Peyer's patch (tissue), 4 donors: ENCODE results near the gene YIPF3. TPM values are rescaled to one million over a fixed set of nuclear protein-coding genes. Genes with fewer than 3 reads are reported as not detected.
"Not testable (repeated sequence)": the region's sequence is repeated elsewhere in the genome, so short reads cannot be mapped to it uniquely, and the experiment has no call there.

Experiments used
- DNase-seq, 3 donors: peaks; one replicate each; pipeline ENCODE4 v3.0.0-alpha.2; 2017 to 2019
- H3K27ac ChIP-seq, 4 donors: fragments of 200-600 bp; sonication (generic); one replicate each; pipeline ENCODE4 v1.5.1; 2016 to 2019
- H3K27me3 ChIP-seq, 2 donors: fragments of 200-600 bp; sonication (generic); one replicate each; pipeline ENCODE4 v1.5.1; 2019
- H3K36me3 ChIP-seq, 3 donors: fragments of 200-600 bp; sonication (generic); one replicate each; pipeline ENCODE4 v1.5.1; 2016 to 2019
- H3K4me1 ChIP-seq, 4 donors: fragments of 200-600 bp; sonication (generic); one replicate each; pipeline ENCODE4 v1.5.1; 2016 to 2019
- H3K4me3 ChIP-seq, 4 donors: fragments of 200-600 bp; sonication (generic); 1 replicate in 3 of 4; 2 replicates in 1 of 4; pipeline ENCODE4 v1.5.1; 2016 to 2019; ENCODE audit warnings: mild to moderate bottlenecking in 1 of 4
- H3K9me3 ChIP-seq, 4 donors: fragments of 200-600 bp; sonication (generic); one replicate each; pipeline ENCODE4 v1.5.1; 2016 to 2019; ENCODE audit warnings: mild to moderate bottlenecking in 1 of 4
- POLR2A ChIP-seq, 2 donors: fragments of 450-650 bp; IDR thresholded peaks; one replicate each; pipeline ENCODE4 v1.5.1; 2017; ENCODE audit warnings: antibody characterized with exemption in 2 of 2, mild to moderate bottlenecking in 2 of 2, moderate library complexity in 2 of 2
- total RNA-seq, 4 donors: library from RNA; depleted of rRNA; stranded (reverse); fragments of >200 nt; gene quantifications; one replicate each; pipeline ENCODE4 v1.1.0, GENCODE V29; 2016
- TF ChIP-seq, protein P1 (sequence below), 6 experiments: fragments of 450-650 bp in 4 of 6; fragments of 200-600 bp in 2 of 6; sonication (generic) in 1 of 6; IDR thresholded peaks; one replicate each; pipeline ENCODE4 v1.5.1; 2017 to 2019; ENCODE audit warnings: antibody characterized with exemption in 6 of 6, mild to moderate bottlenecking in 3 of 6, moderate library complexity in 1 of 6

Gene YIPF3
- total RNA-seq, 4 donors from 2014 or later, result 78.3 to 165 (median 108) TPM

DNA sequence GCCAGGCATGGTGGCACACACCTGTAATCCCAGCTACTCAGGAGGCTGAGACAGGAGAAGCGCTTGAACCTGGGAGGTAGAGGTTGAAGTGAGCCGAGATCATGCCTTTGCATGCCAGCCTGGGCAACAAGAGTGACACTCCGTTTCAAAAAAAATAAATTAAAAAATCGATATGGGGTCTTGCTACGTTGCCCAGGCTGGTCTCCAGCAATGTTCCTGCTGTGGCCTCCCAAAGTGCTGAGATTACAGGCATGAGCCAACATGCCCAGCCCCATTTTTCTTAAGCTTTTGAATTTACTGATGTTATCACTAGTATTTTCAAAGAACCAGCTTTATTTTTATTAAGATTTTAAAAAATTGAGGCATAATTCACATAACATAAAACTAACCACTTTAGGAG lies 23.8 kb upstream of the YIPF3 start:
- Histone ChIP-seq H3K4me3 (no peak overlapping the region), H3K9me3 (no peaks in the 10 kb centered on the region), H3K36me3 (peaks cover 0 to 37% (median 0%) of the 10 kb centered on the region in 3 donors)

DNA sequence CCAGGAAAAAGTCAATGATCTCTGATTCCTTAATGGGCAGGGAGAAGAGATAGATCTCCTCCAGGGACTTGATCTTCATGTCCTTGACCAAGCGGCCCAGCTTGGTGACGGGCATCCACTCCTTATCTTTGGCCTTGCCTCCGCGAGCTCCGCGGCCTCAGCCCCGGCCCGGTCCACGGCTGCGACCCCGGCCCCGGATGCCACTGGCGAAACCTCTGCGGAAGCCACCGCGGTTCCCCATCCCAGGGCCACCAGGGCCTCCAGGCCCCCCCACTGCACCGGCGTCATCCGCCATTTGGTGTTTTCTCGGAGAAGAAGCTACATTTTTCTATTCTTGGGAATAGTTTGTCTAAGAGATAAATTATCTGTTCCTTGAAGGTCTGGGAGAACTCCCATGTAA lies 22.7 kb upstream of the YIPF3 start:
- not testable (repeated sequence) for H3K27me3 ChIP-seq, DNase-seq, H3K9me3 ChIP-seq, H3K27ac ChIP-seq, H3K4me3 ChIP-seq, H3K4me1 ChIP-seq
- peaks cover 0 to 27% (median 0%) of the 10 kb centered on the region in 3 donors for H3K36me3 ChIP-seq

More for the DNA sequence above, 23.8 kb upstream of the YIPF3 start:
- DNase-seq, result no peak
- Histone ChIP-seq H3K27ac (no peak overlapping the region), H3K4me1 (no peaks in the 10 kb centered on the region), H3K27me3 (no peaks in the 10 kb centered on the region)
- no peak for TF ChIP-seq POLR2A (IDR thresholded peaks at IDR 0.05)
- TF ChIP-seq, protein P1, sequence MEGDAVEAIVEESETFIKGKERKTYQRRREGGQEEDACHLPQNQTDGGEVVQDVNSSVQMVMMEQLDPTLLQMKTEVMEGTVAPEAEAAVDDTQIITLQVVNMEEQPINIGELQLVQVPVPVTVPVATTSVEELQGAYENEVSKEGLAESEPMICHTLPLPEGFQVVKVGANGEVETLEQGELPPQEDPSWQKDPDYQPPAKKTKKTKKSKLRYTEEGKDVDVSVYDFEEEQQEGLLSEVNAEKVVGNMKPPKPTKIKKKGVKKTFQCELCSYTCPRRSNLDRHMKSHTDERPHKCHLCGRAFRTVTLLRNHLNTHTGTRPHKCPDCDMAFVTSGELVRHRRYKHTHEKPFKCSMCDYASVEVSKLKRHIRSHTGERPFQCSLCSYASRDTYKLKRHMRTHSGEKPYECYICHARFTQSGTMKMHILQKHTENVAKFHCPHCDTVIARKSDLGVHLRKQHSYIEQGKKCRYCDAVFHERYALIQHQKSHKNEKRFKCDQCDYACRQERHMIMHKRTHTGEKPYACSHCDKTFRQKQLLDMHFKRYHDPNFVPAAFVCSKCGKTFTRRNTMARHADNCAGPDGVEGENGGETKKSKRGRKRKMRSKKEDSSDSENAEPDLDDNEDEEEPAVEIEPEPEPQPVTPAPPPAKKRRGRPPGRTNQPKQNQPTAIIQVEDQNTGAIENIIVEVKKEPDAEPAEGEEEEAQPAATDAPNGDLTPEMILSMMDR (IDR thresholded peaks at IDR 0.05), result no peak

DNA sequence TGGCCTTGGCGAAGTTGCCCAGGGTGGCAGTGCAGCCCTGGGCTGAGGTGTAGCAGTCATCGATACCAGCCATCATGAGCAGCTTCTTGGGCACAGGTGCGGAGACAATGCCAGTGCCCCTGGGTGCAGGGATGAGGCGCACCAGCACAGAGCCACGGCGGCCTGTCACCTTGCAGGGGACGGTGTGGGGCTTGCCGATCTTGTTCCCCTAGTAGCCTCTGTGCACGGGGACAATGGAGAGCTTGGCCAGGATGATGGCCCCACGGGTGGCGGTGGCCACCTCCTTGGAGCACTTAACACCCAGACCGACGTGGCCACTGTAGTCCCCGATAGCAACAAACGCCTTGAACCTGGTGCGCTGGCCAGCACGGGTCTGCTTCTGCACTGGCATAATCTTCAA lies 22.3 kb upstream of the YIPF3 start:
- H3K9me3 ChIP-seq, H3K27me3 ChIP-seq, DNase-seq, H3K4me3 ChIP-seq, H3K4me1 ChIP-seq, H3K27ac ChIP-seq: not testable (repeated sequence)
- peaks cover 0 to 31% (median 0%) of the 10 kb centered on the region in 3 donors for H3K36me3 ChIP-seq

DNA sequence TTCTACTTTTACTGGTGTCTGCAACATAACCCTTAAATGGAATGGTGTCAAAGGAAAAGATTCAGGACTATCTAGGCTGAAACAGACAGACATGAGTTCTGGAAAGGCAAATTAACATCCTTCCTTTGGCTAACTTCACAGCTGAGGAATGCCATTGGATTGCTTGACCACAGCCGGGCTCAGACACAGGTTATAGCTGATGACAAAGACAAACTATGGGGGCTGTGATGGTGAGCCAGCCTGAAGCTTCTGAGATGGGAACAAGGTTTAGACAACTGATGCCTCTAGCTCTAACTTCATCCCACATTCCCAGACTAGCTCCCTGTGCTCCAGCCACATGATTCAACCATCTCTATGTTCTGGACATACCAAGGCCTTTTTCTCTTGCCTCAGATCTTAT lies 15.5 kb upstream of the YIPF3 start:
- DNase-seq, result no peak
- Histone ChIP-seq H3K27me3 (no peaks in the 10 kb centered on the region), H3K27ac (no peak overlapping the region), H3K4me3 (no peak overlapping the region), H3K9me3 (no peaks in the 10 kb centered on the region), H3K36me3 (peaks cover 0 to 56% (median 2%) of the 10 kb centered on the region in 3 donors), H3K4me1 (no peaks in the 10 kb centered on the region)
- TF ChIP-seq, protein P1 (IDR thresholded peaks at IDR 0.05), result no peak
- TF ChIP-seq POLR2A (IDR thresholded peaks at IDR 0.05), result no peak

DNA sequence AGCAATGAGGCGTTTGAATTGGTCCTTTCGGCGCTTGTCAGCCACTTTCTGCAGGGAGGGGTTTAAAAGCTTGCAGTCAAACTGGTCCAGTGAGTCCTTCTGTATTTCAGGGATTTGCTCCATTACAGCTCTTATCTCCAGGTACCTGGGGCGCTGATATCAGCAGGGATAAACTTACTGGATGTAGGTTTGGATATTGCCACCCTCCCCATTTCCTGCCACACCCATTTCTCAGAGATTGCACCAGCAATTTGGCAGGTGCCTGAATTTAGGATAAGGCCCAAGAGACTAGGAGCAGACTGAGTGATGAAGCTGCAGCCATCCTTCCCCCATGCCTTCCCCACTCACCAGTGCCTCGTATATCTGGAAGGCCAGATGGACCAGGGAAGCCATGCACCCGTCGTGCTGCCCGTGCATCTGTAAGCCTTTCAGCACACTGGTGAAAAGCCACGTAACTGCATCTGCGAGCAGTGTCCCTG lies 7.8 kb upstream of the YIPF3 start:
- no peak overlapping the region for H3K4me3 ChIP-seq
- TF ChIP-seq, protein P1 (IDR thresholded peaks at IDR 0.05), result no peak
- no peak for TF ChIP-seq POLR2A (IDR thresholded peaks at IDR 0.05)
- peak in 1 of 3 donors; percentile 34 for DNase-seq
- H3K9me3 ChIP-seq, result no peaks in the 10 kb centered on the region
- peaks cover 0 to 97% (median 2%) of the 10 kb centered on the region in 3 donors for H3K36me3 ChIP-seq
- H3K27ac ChIP-seq, result no peak overlapping the region
- no peaks in the 10 kb centered on the region for H3K27me3 ChIP-seq
- H3K4me1 ChIP-seq, result no peaks in the 10 kb centered on the region

DNA sequence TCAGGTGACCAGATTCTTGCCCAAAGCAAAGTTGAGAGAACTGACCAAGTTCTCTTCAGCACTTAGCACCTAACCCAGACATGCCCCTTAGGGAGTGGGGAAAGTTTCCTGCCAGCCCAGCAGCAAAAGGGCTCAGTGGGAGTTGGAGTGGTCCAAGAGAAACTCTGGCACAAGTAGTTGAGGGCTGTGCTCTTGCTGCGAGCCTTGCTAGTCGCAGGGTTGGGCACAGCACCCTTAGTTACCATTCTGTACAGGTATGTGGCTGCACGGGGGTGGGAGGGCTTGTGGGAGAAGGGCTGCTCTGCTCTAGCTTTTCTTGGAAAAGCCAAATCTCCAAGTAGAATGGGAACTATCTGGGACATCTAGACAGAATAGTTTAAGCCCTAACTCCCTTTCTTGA lies 6.6 kb upstream of the YIPF3 start:
- H3K36me3 ChIP-seq, result peaks cover 0 to 91% (median 0%) of the 10 kb centered on the region in 3 donors
- TF ChIP-seq, protein P1 (IDR thresholded peaks at IDR 0.05), result no peak
- DNase-seq, result no peak
- H3K27ac ChIP-seq, result no peak overlapping the region
- H3K4me1 ChIP-seq, result peaks cover 0 to 7% (median 0%) of the 10 kb centered on the region in 4 donors
- H3K4me3 ChIP-seq, result no peak overlapping the region
- no peaks in the 10 kb centered on the region for H3K9me3 ChIP-seq
- no peaks in the 10 kb centered on the region for H3K27me3 ChIP-seq
